Gastrocnemius medialis (tissue), 4 donors: ENCODE measurements around the gene RGMB. TPM values are rescaled to one million over a fixed set of nuclear protein-coding genes. Genes with fewer than 3 reads are reported as not detected.

ENCODE experiments used
- ATAC-seq, 2 donors: fragments of 150-250 bp; one replicate each; pipeline ENCODE4 v1.9.1; 2016
- DNase-seq, 2 donors: peaks; one replicate each; pipeline ENCODE4 v3.0.0-alpha.2; 2019
- H3K27ac ChIP-seq, 4 donors: fragments of 200-600 bp; sonication (generic); 1 replicate in 1 of 4; 2 replicates in 3 of 4; pipeline ENCODE4 v1.5.1; 2016 to 2018; ENCODE audit warnings: mild to moderate bottlenecking in 2 of 4, moderate library complexity in 1 of 4
- H3K27me3 ChIP-seq, 3 donors: fragments of 200-600 bp; sonication (generic) in 2 of 3; 1 replicate in 1 of 3; 2 replicates in 2 of 3; pipeline versions ENCODE4 v1.5.1 to v1.6.0; 2016 to 2019; ENCODE audit warnings: mild to moderate bottlenecking in 1 of 3, moderate library complexity in 1 of 3
- H3K36me3 ChIP-seq, 2 donors: fragments of 200-600 bp; sonication (generic) in 1 of 2; one replicate each; pipeline ENCODE4 v1.5.1; 2017 to 2018
- H3K4me1 ChIP-seq, 2 donors: fragments of 200-600 bp; sonication (generic) in 1 of 2; one replicate each; pipeline ENCODE4 v1.5.1; 2016 to 2017; ENCODE audit warnings: mild to moderate bottlenecking in 2 of 2
- H3K4me3 ChIP-seq, 4 donors: fragments of 200-600 bp; sonication (generic) in 3 of 4; 1 replicate in 1 of 4; 2 replicates in 3 of 4; pipeline ENCODE4 v1.5.1; 2016 to 2019; ENCODE audit warnings: mild to moderate bottlenecking in 2 of 4
- H3K9me3 ChIP-seq, 3 donors: fragments of 200-600 bp; sonication (generic) in 2 of 3; 1 replicate in 1 of 3; 2 replicates in 2 of 3; pipeline ENCODE4 v1.5.1; 2016 to 2019
- POLR2A ChIP-seq, 2 donors: fragments of 450-650 bp; IDR thresholded peaks; one replicate each; pipeline ENCODE4 v1.6.1; 2017; ENCODE audit warnings: antibody characterized with exemption in 2 of 2, mild to moderate bottlenecking in 2 of 2, moderate library complexity in 2 of 2
- in situ Hi-C, 4 donors: fragments of 200-750 bp; cut with MboI; loops; one replicate each; pipeline versions ENCODE4 v1.15.0 to v1.8.0; 2017; ENCODE audit warnings: low sequenced_read_pairs in 4 of 4
- intact Hi-C: fragments of 100-400 bp; cut with DNase I; formaldehyde crosslinking; loops from one replicate; pipeline ENCODE4 v1.15.1; 2023; ENCODE audit warnings: low total_unique reads
- total RNA-seq, 4 donors: library from RNA; depleted of rRNA; stranded (reverse); fragments of >200 nt; gene quantifications; one replicate each; pipeline versions ENCODE4 v1.1.0 to v1.2.3, GENCODE V29; 2016
- TF ChIP-seq, protein P1 (sequence below), 5 experiments: fragments of 450-650 bp in 3 of 5; fragments of 200-600 bp in 2 of 5; sonication (generic) in 2 of 5; IDR thresholded peaks in 4 of 5; conservative IDR thresholded peaks in 1 of 5; 1 replicate in 4 of 5; 2 replicates in 1 of 5; pipeline ENCODE4 v1.5.1; 2016 to 2019; ENCODE audit warnings: antibody characterized with exemption in 5 of 5, mild to moderate bottlenecking in 3 of 5, moderate library complexity in 3 of 5

Gene RGMB
- total RNA-seq, 4 donors from 2014 or later = 11.2 to 57.8 (median 25.9) TPM

DNA sequence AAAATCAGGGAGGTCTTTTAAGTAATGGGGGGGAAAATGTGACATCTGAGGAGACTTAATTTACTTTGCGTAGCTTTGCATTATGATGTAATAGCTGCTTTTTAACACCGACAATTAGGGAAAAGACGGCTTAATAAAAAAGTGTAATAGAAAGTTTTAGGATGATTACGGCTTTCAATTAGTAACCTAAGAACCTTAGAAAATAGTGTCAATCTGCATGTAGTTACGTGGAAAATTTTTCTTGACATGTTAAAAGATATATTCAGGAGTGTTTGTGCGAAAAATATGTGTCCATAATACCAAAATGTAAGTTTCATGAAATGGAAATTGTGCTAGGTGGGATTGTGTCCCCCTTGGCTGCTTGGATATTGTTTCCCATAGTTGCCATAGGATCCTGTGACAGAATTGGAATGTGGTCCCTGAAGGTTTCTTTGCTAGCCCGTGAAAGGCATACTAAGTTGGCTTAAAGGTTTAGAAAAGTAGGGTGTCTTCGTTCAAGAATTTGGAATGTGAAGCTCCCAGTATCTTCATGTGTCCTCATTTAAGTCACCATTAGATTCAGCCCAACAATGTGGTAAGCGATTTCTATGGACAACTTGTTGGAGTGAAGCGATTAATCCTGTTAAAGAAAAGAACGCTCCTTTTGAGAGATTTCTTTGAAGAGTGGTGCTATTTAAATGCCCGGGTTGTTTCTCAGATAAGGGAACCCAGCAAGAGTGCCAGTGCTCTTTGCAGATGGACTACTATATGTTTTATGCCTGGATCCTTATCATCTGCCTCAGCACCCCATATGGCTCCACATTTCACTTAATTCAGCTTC, 2.0 kb downstream of the RGMB start:
- no peak for ATAC-seq
- H3K4me3 ChIP-seq = peak overlapping the region; percentile 84 to 88 (median 86)
- H3K4me1 ChIP-seq = peaks cover 55 to 63% of the 10 kb centered on the region in 2 donors
- H3K9me3 ChIP-seq = no peaks in the 10 kb centered on the region
- intact Hi-C loops (loop anchor here (10.0 kb wide), 1 partner anchor 1971 kb away; the partner anchor contains the start of gene ERAP1), in situ Hi-C loops (loop anchor here in 2 of 4 donors (10.0 kb wide), 2 partner anchors 149 to 259 kb away; partner anchors contain the start of gene CHD1 (in 1 of the 2))
- H3K27me3 ChIP-seq = no peaks in the 10 kb centered on the region
- no peak for TF ChIP-seq POLR2A (IDR thresholded peaks at IDR 0.05)
- TF ChIP-seq, protein P1, sequence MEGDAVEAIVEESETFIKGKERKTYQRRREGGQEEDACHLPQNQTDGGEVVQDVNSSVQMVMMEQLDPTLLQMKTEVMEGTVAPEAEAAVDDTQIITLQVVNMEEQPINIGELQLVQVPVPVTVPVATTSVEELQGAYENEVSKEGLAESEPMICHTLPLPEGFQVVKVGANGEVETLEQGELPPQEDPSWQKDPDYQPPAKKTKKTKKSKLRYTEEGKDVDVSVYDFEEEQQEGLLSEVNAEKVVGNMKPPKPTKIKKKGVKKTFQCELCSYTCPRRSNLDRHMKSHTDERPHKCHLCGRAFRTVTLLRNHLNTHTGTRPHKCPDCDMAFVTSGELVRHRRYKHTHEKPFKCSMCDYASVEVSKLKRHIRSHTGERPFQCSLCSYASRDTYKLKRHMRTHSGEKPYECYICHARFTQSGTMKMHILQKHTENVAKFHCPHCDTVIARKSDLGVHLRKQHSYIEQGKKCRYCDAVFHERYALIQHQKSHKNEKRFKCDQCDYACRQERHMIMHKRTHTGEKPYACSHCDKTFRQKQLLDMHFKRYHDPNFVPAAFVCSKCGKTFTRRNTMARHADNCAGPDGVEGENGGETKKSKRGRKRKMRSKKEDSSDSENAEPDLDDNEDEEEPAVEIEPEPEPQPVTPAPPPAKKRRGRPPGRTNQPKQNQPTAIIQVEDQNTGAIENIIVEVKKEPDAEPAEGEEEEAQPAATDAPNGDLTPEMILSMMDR (IDR thresholded peaks at IDR 0.05 in 4 of 5, conservative IDR thresholded peaks at IDR 0.05 in 1 of 5) = no peak
- H3K27ac ChIP-seq = peak overlapping the region; percentile 94 to 98 (median 96)
- H3K36me3 ChIP-seq = peaks cover 0 to 1% of the 10 kb centered on the region in 2 donors
- no peak for DNase-seq

DNA sequence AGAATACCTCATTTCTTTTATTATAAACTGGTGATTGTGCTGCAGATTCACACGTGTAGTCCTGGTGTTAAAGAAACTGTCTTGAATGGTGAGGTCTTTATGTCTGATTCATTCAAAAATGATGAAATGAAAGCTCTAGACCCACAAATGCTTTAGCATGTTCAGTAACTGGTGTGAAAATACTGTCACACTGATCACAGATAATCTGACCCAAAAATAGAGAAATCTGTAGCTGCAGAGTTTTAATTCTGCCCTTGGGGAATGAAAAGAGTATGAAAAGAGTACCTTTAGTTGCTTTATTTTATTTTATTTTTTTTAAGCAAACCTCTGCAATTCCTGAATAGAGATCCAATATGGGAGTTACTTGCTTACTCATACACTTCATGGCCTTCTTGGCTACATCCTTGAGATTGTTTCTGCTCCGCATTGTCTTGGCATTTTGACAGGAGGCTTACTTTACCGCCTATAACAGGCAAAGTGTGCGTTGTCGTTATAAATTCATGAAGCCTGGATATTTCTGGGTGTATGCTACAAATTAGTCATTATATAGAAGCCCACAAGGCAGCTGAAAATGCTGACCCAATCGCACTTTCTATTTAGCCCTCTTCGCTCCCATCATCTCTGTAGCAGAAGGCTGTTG, 2.7 kb downstream of the RGMB start:
- no peak for ATAC-seq
- no peaks in the 10 kb centered on the region for H3K9me3 ChIP-seq
- TF ChIP-seq, protein P1 (IDR thresholded peaks at IDR 0.05 in 4 of 5, conservative IDR thresholded peaks at IDR 0.05 in 1 of 5) = no peak
- TF ChIP-seq POLR2A (IDR thresholded peaks at IDR 0.05) = no peak
- H3K27ac ChIP-seq = peak overlapping the region; percentile 94 to 98 (median 96)
- H3K27me3 ChIP-seq = no peaks in the 10 kb centered on the region
- in situ Hi-C loops (loop anchor here in 2 of 4 donors (10.0 kb wide), 2 partner anchors 149 to 259 kb away; partner anchors contain the start of gene CHD1 (in 1 of the 2)), intact Hi-C loops (loop anchor here (10.0 kb wide), 1 partner anchor 1971 kb away; the partner anchor contains the start of gene ERAP1)
- no peak for DNase-seq
- peaks cover 62 to 64% of the 10 kb centered on the region in 2 donors for H3K4me1 ChIP-seq
- H3K36me3 ChIP-seq = peaks cover 0 to 8% of the 10 kb centered on the region in 2 donors
- peak overlapping the region; percentile 10 to 88 (median 86) for H3K4me3 ChIP-seq

DNA sequence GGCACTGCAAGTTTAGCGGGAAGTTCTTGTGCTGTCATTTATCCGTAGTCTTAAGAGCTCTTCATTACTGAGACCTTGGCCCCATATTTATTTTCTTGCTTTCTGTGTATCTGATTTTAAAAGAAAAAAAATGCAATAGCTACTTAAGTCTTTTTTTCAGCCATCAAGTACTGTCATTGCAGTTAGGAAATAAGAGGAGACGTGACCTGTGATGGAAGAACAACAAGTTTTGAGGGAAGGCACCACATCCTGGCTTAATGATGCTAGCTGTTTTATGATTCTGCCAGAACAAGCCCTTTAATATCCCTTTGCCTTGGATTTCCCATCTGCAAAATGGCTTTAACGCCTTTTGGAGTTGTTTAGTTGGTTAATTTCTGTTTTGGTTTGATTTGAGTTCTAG, 3.8 kb downstream of the RGMB start:
- Histone ChIP-seq H3K9me3 (no peaks in the 10 kb centered on the region), H3K4me3 (peak overlapping the region in 1 of 4 donors; percentile 87), H3K4me1 (peaks cover 64 to 65% of the 10 kb centered on the region in 2 donors), H3K27ac (peak overlapping the region; percentile 15 to 98 (median 95)), H3K27me3 (no peaks in the 10 kb centered on the region), H3K36me3 (peaks cover 0 to 11% of the 10 kb centered on the region in 2 donors)
- TF ChIP-seq, protein P1 (IDR thresholded peaks at IDR 0.05 in 4 of 5, conservative IDR thresholded peaks at IDR 0.05 in 1 of 5) = no peak
- no peak for TF ChIP-seq POLR2A (IDR thresholded peaks at IDR 0.05)
- ATAC-seq = no peak
- in situ Hi-C loops (loop anchor here in 2 of 4 donors (10.0 kb wide), 2 partner anchors 148 to 258 kb away; partner anchors contain the start of gene CHD1 (in 1 of the 2)), intact Hi-C loops (loop anchor here (10.0 kb wide), 1 partner anchor 1972 kb away; the partner anchor contains the start of gene ERAP1)
- no peak for DNase-seq

DNA sequence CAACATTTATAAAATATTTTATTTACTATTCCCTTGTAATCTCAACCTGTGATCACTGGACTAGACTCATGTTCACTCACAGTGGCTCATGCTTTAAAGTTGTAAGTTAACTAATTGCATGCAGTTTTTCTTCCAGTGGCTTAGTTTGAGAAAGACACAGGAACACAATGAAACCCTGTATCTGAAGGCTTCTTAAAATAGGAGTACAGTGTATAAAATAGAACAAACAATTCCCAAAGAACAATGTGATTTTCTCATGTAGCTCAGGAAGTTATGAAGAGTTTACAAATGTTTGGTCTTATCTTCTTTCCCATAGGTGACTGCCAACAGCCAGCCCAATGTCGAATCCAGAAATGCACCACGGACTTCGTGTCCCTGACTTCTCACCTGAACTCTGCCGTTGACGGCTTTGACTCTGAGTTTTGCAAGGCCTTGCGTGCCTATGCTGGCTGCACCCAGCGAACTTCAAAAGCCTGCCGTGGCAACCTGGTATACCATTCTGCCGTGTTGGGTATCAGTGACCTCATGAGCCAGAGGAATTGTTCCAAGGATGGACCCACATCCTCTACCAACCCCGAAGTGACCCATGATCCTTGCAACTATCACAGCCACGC, 5.9 kb downstream of the RGMB start:
- intact Hi-C loops (loop anchor here (10.0 kb wide), 1 partner anchor 1975 kb away; the partner anchor contains the start of gene ERAP1), in situ Hi-C loops (loop anchor here in 2 of 4 donors (10.0 kb wide), 2 partner anchors 145 to 255 kb away; partner anchors contain the start of gene CHD1 (in 1 of the 2))
- Histone ChIP-seq H3K4me1 (peaks cover 66 to 78% of the 10 kb centered on the region in 2 donors), H3K9me3 (no peaks in the 10 kb centered on the region), H3K27ac (peak overlapping the region in 3 of 4 donors; percentile 5 to 51 (median 30)), H3K36me3 (peaks cover 0 to 11% of the 10 kb centered on the region in 2 donors), H3K27me3 (no peaks in the 10 kb centered on the region), H3K4me3 (peak overlapping the region in 1 of 4 donors; percentile 33)
- peak in 1 of 2 donors; percentile 25 for DNase-seq
- TF ChIP-seq, protein P1 (IDR thresholded peaks at IDR 0.05 in 4 of 5, conservative IDR thresholded peaks at IDR 0.05 in 1 of 5) = no peak
- no peak for TF ChIP-seq POLR2A (IDR thresholded peaks at IDR 0.05)
- ATAC-seq = peak; percentile 25 to 45
